Upper lobe of left lung (tissue), 4 donors: ENCODE results near the gene RNF19B.
A peak's percentile ranks its signal among the peaks of the same experiment; 100 is the strongest.

Experiments
- CTCF ChIP-seq, 6 experiments: fragments of 450-650 bp in 4 of 6; fragments of 200-600 bp in 2 of 6; sonication (generic) in 2 of 6; IDR thresholded peaks; one replicate each; pipeline ENCODE4 v1.5.1; 2016 to 2019; ENCODE audit warnings: antibody characterized with exemption in 6 of 6
- EP300 ChIP-seq, 4 donors: sonication (generic); formaldehyde crosslinking; IDR thresholded peaks; one replicate each; pipeline ENCODE4 v1.5.1; 2017; ENCODE audit warnings: antibody characterized with exemption in 4 of 4, control low read depth in 2 of 4
- POLR2A ChIP-seq, 4 donors: fragments of 450-650 bp; IDR thresholded peaks; one replicate each; pipeline ENCODE4 v1.5.1; 2016 to 2017; ENCODE audit warnings: antibody characterized with exemption in 4 of 4, mild to moderate bottlenecking in 2 of 4

DNA sequence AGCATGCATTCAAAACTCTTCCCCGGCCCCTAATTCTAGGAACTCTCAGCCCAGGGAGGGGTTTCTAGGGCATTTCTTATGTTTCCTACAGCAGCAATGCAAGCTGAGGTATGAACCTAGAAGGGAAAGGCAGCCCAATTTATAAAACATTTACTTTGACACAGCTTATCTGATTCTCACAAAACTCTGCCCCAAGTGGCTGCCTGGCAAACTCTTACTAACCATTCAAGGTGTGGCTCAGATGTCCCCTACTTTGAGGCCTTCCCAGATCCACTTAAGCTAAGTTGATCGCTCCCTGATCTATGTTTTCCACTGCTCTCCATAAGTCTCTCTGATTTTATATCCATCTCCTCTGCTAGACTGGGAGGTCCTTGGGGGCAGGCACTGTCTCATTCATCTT lies 36.7 kb upstream of the RNF19B start:
- TF ChIP-seq CTCF (IDR thresholded peaks at IDR 0.05) (peak in 1 of 6 experiments; percentile 16), EP300 (IDR thresholded peaks at IDR 0.05) (no peak), POLR2A (IDR thresholded peaks at IDR 0.05) (no peak)
